Measurements from ENCODE around the gene CELSR3.

CELSR3 gene

DNA sequence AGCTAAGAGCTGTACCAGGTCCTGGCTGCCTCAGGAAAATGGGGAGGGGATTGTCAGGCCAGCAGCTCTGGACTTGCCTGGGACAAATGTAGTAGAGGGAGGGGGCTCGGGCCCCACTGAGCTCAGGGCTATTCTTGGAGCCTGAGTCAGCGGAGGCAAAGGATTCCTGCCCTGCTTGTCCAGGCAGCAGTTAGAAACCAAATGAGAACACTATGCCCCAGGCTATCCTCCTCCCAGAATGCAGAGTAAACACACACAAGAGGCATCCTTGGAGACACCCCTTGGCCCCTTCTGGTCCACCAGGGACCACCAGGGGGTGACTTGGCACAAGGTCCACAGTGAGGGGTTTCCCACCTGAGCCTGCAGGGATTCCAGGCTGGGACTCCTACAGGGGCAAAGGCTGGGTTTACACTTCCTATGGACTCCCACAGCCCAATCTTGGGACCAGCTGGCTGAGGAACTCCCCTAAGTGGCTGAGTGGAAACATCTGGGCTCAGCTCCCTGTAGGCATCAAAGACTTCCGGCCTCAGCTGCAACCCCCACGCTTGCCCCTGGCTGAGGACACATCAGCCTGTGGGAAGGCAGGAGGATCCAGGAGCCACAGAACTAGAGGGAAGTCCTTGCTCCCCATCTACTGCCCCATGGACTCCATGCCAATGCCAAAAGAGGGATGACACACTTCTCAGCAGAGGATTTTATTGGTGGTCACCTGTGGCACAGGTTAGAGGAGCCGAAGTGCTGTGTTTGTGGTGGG, 64.2 kb downstream of the CELSR3 start:
- DNase-seq: no peak

DNA sequence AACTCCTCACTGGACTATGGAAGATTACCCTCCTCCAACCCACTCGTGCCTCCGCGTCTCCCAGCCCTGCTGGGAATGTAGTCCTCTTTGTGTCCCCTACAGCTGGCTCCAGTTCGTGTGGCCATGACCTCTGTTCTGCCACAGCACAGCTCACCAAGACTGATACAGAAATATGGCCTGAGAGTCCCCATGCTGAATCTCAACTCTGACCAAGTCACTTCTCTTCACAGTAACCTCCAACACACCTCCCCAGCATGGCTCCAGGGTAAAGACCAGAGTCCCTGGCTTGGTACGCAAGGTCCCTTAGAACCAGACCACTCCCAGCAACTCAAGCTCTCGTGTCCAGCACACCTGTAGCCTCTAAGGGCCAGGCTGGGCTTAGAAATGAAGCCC, 65.3 kb downstream of the CELSR3 start:
- no peak for DNase-seq

GRCh38 chr3:48596676-48597407, 65.8 kb downstream of the CELSR3 start:
- DNase-seq: no peak

DNA sequence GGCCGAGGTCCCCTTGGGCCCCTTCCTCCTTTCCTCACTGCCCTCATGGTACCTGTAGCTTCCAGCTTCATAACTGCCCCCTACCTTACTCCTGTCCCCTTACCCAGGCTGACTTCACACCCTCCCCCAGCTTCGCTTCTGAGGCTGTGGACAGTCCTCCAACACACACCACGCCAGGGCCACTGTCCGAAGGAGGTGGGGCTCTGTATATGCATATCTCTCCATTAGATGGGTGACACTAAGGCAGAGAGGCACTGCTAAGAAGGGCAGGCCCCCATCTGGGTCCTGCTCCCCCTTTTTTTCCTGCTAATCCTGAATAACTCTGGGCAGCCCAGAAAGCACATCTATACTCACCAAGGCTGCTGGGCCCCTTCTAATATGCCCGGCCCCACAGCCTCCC, 66.5 kb downstream of the CELSR3 start:
- no peak for DNase-seq

DNA sequence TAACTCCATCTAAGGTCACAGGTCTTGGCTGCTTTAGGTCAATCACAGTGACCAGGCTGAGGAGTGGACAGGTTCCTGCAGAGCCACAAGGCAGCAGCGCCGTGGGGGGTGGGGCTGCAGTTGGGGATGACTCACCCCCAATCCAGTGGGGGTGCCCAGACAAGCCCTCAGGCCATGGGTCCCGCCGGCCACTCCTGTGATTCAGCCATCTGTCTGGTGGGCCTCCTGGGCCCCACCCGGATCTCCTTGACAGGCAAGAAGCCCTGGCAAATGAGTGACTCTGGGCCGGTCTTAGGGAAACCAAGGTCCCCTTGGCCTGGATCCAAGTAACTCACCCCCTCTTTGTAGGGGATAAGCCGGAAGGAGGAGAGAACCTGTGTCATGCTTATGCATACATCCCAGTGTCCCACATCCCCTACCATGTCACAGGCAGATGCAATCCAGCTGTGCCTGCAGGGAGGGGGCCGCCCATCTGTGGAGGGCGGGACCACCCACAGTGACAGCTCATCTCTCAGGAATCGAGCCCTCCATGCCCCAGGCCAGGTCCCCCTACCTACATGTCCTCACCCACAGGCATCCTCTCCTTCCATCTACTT, 67.1 kb downstream of the CELSR3 start:
- no peak for DNase-seq

DNA sequence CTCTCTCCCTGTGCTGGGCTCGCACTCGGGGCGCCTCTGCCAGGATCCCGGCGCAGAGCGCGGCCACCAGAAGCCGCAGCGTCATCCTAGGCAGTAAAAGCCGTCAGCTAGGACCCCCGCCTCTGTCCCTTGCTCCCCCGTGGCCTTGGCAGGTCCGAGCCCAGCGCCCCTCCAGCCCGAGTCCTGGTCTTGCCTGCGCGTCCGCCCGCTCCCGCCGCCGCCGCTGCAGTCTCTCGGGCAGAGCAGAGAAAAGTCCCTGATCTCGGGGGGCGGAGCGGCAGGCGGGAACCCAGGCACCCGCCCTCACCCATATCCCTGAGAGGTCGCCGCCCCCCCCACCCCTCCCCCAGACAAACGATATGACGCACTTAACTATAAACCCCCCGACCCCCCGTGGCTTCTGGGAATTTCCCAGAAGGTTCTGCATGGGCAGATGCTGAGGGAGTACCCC, 67.6 kb downstream of the CELSR3 start, which contains the start of gene COL7A1:
COL7A1 (minus strand) TSS at position 255 of the 451 bp plus-strand sequence; CDS start at position 85, 170 bp downstream.
- no peak for DNase-seq

DNA sequence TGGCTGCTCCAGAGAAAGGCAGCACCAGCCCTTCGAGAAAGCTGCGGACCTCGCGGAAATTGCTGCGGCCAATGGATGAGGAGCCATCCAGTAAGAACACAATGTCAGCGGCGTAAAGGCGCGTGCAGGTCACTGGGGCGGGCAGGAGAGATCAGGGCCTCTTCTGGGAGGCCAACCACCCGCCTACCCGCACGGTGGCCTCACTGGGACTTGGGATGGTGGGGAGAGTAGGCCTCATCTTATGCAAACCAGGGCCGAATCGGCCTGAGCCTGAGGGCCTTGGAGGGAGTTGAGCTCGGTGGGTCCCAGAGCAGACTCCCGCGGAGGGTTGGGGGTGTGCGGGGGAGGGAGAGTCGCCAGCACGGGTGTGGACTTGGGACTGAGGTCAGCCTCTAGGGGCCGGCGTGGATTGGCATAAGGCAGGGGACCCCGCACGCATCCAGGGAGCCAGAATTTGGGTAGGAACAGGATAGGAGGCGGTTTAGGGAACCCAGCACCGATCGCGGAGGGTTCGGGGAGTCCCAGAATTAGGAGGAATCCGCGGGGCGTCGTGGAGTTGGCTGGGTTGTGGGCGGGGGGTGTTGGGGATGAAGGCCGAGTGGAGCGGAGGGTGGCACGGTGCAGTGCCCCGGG, 68.2 kb downstream of the CELSR3 start:
- no peak for DNase-seq

GRCh38 chr3:48593337-48593736, 69.3 kb downstream of the CELSR3 start:
- DNase-seq: no peak

- DNase-seq: no peak
These were observed 70.1 kb downstream of the CELSR3 start for GRCh38 chr3:48592519-48593087.

GRCh38 chr3:48591886-48592518, 70.7 kb downstream of the CELSR3 start:
- no peak for DNase-seq

- DNase-seq: no peak
These were observed 71.2 kb downstream of the CELSR3 start for GRCh38 chr3:48591436-48591835.

DNA sequence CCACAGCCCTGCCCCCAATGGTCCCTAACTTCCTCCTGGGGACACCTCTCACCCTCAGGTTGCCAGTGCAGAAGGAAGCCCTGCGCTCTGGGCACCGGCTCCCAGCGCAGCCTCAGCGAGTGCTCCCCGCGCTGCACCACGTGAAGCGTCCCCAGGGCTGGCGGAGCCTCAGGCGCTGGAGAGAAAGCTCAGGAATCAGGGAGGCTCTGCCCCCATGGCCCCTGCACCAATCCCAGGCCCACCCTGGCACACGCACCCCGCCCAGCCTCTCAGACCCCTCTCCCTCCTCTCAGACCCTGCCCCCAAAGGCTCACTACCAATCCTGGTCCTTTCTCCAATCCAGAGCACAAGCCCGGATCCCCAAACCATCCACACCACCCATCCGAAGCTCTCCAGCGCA, 74.5 kb downstream of the CELSR3 start:
- DNase-seq: no peak

- DNase-seq: no peak
These were observed 75.0 kb downstream of the CELSR3 start for GRCh38 chr3:48587686-48588085.
